Stomach (tissue), 4 donors: Measurements from ENCODE around the gene NACA.

Experiments used
- POLR2A ChIP-seq, 4 donors: fragments of 450-650 bp; IDR thresholded peaks; one replicate each; pipeline ENCODE4 v1.6.1; 2016; ENCODE audit warnings: antibody characterized with exemption in 4 of 4, control low read depth in 2 of 4, mild to moderate bottlenecking in 1 of 4, moderate library complexity in 1 of 4
- POLR2AphosphoS5 ChIP-seq, 3 donors: sonication (generic); formaldehyde crosslinking; IDR thresholded peaks; one replicate each; pipeline ENCODE4 v1.6.1; 2016; ENCODE audit warnings: antibody characterized with exemption in 3 of 3
- TF ChIP-seq, protein P1 (sequence below), 7 experiments: fragments of 450-650 bp in 4 of 7; fragments of 200-600 bp in 3 of 7; sonication (generic) in 3 of 7; IDR thresholded peaks; one replicate each; pipeline ENCODE4 v1.5.1; 2016 to 2019; ENCODE audit warnings: antibody characterized with exemption in 7 of 7, control low read depth in 2 of 7, mild to moderate bottlenecking in 1 of 7

DNA sequence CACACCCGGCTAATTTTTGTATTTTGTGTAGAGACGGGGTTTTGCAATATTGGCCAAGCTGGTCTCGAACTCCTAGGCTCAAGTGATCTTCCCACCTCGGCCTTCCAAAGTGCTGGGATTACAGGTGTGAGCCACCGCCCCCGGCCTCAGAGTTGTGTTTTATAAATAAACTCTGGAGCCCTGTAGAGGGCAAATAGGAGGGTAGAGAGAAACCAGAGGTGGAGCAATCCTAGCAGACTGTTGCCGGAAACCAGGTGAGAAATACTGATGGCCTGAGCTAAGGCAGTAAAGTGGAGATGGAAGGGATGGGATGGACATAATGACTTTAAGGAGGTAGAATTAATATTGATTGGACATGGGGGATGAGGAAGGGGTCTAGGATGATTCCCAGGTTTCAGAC is 35.4 kb upstream of the NACA start:
- TF ChIP-seq, protein P1, sequence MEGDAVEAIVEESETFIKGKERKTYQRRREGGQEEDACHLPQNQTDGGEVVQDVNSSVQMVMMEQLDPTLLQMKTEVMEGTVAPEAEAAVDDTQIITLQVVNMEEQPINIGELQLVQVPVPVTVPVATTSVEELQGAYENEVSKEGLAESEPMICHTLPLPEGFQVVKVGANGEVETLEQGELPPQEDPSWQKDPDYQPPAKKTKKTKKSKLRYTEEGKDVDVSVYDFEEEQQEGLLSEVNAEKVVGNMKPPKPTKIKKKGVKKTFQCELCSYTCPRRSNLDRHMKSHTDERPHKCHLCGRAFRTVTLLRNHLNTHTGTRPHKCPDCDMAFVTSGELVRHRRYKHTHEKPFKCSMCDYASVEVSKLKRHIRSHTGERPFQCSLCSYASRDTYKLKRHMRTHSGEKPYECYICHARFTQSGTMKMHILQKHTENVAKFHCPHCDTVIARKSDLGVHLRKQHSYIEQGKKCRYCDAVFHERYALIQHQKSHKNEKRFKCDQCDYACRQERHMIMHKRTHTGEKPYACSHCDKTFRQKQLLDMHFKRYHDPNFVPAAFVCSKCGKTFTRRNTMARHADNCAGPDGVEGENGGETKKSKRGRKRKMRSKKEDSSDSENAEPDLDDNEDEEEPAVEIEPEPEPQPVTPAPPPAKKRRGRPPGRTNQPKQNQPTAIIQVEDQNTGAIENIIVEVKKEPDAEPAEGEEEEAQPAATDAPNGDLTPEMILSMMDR (IDR thresholded peaks at IDR 0.05): no peak
- TF ChIP-seq POLR2AphosphoS5 (IDR thresholded peaks at IDR 0.05): no peak
- no peak for TF ChIP-seq POLR2A (IDR thresholded peaks at IDR 0.05)
